OCI-LY3 (cell line): Measurements from ENCODE around the gene GTF3C2.

ENCODE experiments used
- CTCF ChIP-seq: fragments of 200-600, 300-600 bp; sonication (generic); IDR thresholded peaks from 2 replicates; pipeline ENCODE4 v1.5.1; 2014; ENCODE audit warnings: antibody characterized with exemption, low read length, low read depth
- EZH2phosphoT487 ChIP-seq: fragments of 200-600 bp; shearing (Covaris generic); IDR thresholded peaks from 2 replicates; pipeline ENCODE4 v1.6.1; 2018; ENCODE audit warnings: antibody characterized with exemption, mixed run types, low read depth

- TF ChIP-seq CTCF (no peak), EZH2phosphoT487 (no peak)
Observed at GRCh38 chr2:27314709-27315108, 41.9 kb downstream of the GTF3C2 start.
